H1 (cell line): ENCODE results near the gene OLA1. TPM values are rescaled to one million over a fixed set of nuclear protein-coding genes. Genes with fewer than 3 reads are reported as not detected.

Experiments used
- polyA plus RNA-seq, 7 experiments: library from polyadenylated mRNA; depleted of rRNA in 3 of 7; stranded (reverse) in 5 of 7; unstranded in 2 of 7; fragments of >200 nt in 5 of 7; fragments of 200-250 nt in 2 of 7; gene quantifications; 1 replicate in 5 of 7; 2 replicates in 1 of 7; 4 replicates in 1 of 7; pipeline versions ENCODE4 v1.2.1 to v1.2.3, GENCODE V29; 2011 to 2013; ENCODE audit warnings: missing spikeins in 2 of 7, mixed read lengths in 2 of 7
- total RNA-seq: library from RNA; stranded (reverse); fragmentation: NEBNext Ultra II Directional; extraction: Animal tissue kit (Norgen Biotek cat#: 25700); gene quantifications from 2 replicates; pipeline ENCODE4 v1.2.1, GENCODE V29; 2021
- TF ChIP-seq, protein P1 (sequence below), 3 experiments: IDR thresholded peaks; 1 replicate in 2 of 3; 2 replicates in 1 of 3; pipeline versions ENCODE4 v1.5.1 to v1.6.1; 2011; ENCODE audit warnings: low read length in 3 of 3, mild to moderate bottlenecking in 3 of 3, inconsistent platforms in 2 of 3, low read depth in 1 of 3, moderate library complexity in 1 of 3; ENCODE audit not compliant: insufficient read depth in 1 of 3; ENCODE audit errors: control extremely low read depth in 1 of 3

OLA1 gene
- total and polyA plus RNA-seq, 2 of the 8 experiments (the other 6 are each of a cell fraction or from before 2014, with no cell fraction given): 39.3 to 158 TPM

DNA sequence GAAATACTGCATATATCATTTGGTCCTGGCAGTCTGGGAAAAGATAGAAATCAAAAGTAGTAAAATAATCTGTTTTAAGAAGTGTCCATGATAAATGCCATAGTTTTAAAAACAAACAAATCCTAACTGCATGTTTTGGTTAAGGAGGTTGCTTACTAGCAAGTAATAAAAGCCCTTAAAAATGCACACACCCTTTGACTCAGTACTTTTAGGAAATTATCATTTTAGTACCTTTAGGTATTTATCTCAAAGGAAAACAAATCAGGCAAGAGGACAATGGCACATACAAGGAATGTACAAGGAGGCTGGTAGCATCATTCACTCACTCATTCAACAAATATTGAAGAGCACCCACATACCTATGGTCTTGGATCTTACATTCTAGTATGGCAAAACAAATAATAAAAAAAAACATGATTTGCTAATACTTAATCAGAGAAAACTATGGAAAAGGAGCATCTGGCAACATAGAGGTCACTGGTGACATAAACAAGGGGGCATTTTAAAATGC lies 67.6 kb downstream of the OLA1 start (continued):
- TF ChIP-seq, protein P1, sequence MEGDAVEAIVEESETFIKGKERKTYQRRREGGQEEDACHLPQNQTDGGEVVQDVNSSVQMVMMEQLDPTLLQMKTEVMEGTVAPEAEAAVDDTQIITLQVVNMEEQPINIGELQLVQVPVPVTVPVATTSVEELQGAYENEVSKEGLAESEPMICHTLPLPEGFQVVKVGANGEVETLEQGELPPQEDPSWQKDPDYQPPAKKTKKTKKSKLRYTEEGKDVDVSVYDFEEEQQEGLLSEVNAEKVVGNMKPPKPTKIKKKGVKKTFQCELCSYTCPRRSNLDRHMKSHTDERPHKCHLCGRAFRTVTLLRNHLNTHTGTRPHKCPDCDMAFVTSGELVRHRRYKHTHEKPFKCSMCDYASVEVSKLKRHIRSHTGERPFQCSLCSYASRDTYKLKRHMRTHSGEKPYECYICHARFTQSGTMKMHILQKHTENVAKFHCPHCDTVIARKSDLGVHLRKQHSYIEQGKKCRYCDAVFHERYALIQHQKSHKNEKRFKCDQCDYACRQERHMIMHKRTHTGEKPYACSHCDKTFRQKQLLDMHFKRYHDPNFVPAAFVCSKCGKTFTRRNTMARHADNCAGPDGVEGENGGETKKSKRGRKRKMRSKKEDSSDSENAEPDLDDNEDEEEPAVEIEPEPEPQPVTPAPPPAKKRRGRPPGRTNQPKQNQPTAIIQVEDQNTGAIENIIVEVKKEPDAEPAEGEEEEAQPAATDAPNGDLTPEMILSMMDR (IDR thresholded peaks at IDR 0.05; ENCODE audit: control extremely low read depth in 1 of 3, insufficient read depth in 1 of 3, low read depth in 1 of 3, low read length in 3 of 3): no peak
